Lung (tissue), 12 donors: ENCODE measurements around the gene C5AR1. TPM values are rescaled to one million over a fixed set of nuclear protein-coding genes. Genes with fewer than 3 reads are reported as not detected.
"Not testable (repeated sequence)": the region's sequence is repeated elsewhere in the genome, so short reads cannot be mapped to it uniquely, and the experiment has no call there.

Source experiments
- ATAC-seq: fragments of 200-7000 bp; cut with Tn5 transposase; one replicate; pipeline ENCODE4 v1.9.1; 2020; ENCODE audit warnings: moderate number of reproducible peaks; ENCODE audit not compliant: insufficient read depth, low FRiP score
- DNase-seq, 3 donors: peaks; one replicate each; pipeline ENCODE4 v3.0.0-alpha.2; 2013 to 2017
- H3K27ac ChIP-seq, 2 donors: one replicate each; pipeline ENCODE4 v1.5.1; 2013; ENCODE audit warnings: mild to moderate bottlenecking in 2 of 2, moderate library complexity in 2 of 2, control low read depth in 1 of 2, inconsistent platforms in 1 of 2, low read depth in 1 of 2, low read length in 1 of 2
- H3K27me3 ChIP-seq, 3 donors: one replicate each; pipeline ENCODE4 v1.5.1; 2013; ENCODE audit warnings: low read length in 2 of 3; ENCODE audit not compliant: control insufficient read depth in 3 of 3, insufficient read depth in 3 of 3
- H3K36me3 ChIP-seq, 4 donors: one replicate each; pipeline ENCODE4 v1.5.1; 2013; ENCODE audit warnings: low read length in 4 of 4, mild to moderate bottlenecking in 1 of 4, moderate library complexity in 1 of 4; ENCODE audit not compliant: control insufficient read depth in 4 of 4, insufficient read depth in 4 of 4
- H3K4me1 ChIP-seq, 5 donors: one replicate each; pipeline ENCODE4 v1.5.1; 2013; ENCODE audit warnings: low read length in 5 of 5, mild to moderate bottlenecking in 2 of 5, moderate library complexity in 1 of 5; ENCODE audit not compliant: control insufficient read depth in 5 of 5, insufficient read depth in 5 of 5
- H3K4me3 ChIP-seq: one replicate; pipeline ENCODE4 v1.5.1; 2013; ENCODE audit warnings: mild to moderate bottlenecking, control low read depth, moderate library complexity
- H3K9ac ChIP-seq, 2 donors: one replicate each; pipeline ENCODE4 v1.5.1; 2013; ENCODE audit warnings: low read length in 2 of 2, control low read depth in 1 of 2; ENCODE audit not compliant: insufficient read depth in 1 of 2
- H3K9me3 ChIP-seq, 4 donors: one replicate each; pipeline ENCODE4 v1.5.1; 2013; ENCODE audit warnings: low read length in 3 of 4, mild to moderate bottlenecking in 1 of 4, moderate library complexity in 1 of 4; ENCODE audit not compliant: control insufficient read depth in 4 of 4, insufficient read depth in 3 of 4
- CTCF ChIP-seq: IDR thresholded peaks from 2 replicates; pipeline ENCODE4 v1.5.1; 2012; ENCODE audit warnings: mild to moderate bottlenecking; ENCODE audit errors: control extremely low read depth, extremely low read depth
- WGBS, 2 donors: extraction: QIAGEN DNeasy Blood & Tissue Kit; methylation state at CpG; one replicate each; pipeline ENCODE4 v1.1.7; 2013; 5-methylcytosine and 5-hydroxymethylcytosine counted together
- polyA plus RNA-seq, 2 donors: library from polyadenylated mRNA; stranded (reverse); fragments of 200-250 nt; gene quantifications; one replicate each; pipeline ENCODE4 v1.2.1, GENCODE V29; 2013
- total RNA-seq, 2 donors: library from RNA; depleted of rRNA in 1 of 2; stranded (reverse); fragments of >200 nt in 1 of 2; gene quantifications; one replicate each; pipeline ENCODE4 v1.2.1, GENCODE V29; 2014 to 2021
- donor health status: control.
- donor health status: control.
- donor health status: Bipolar disorder and iron deficiency.
- donor health status: healthy.
- donor health status: DM: yes; HTN: yes; CAD: no.

C5AR1 gene
- total and polyA plus RNA-seq, 4 donors = 9.4 to 156 (median 45.4) TPM

GRCh38 chr19:47343194-47343802, 33.6 kb downstream of the C5AR1 start:
- no peak for DNase-seq
- Histone ChIP-seq H3K27me3 (no peaks in the 10 kb centered on the region), H3K27ac (no peak overlapping the region), H3K4me3 (no peak overlapping the region), H3K9me3 (no peaks in the 10 kb centered on the region), H3K4me1 (peaks cover 0 to under 1% (median 0%) of the 10 kb centered on the region in 5 donors), H3K36me3 (no peaks in the 10 kb centered on the region), H3K9ac (no peak overlapping the region)
- no peak for TF ChIP-seq CTCF
- 88 to 93% methylated on average over 11 of the region's 11 CpGs for WGBS, 2 donors
- no peak for ATAC-seq

DNA sequence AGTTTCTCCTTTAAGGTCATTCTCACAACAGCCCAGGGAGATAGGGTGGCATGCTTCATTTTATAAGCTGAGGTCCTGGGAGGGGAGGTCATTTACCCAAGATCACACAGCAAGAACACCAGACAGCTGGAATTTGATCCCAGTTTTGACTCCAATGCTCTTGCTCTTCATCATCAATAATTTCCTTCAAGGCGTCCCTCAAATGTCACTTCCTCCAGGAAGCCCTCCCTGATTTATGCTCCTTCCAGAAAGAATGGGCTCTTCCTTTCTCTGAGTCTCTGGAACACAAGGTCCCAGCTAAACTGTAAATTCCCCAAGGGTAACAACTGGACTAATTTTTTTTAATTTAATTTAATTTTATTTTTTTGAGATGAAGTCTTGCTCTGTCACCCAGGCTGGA, 34.8 kb downstream of the C5AR1 start:
- no peak for TF ChIP-seq CTCF
- ATAC-seq (no peak), DNase-seq (no peak)
- Histone ChIP-seq H3K4me1 (peaks cover 0 to 5% (median 0%) of the 10 kb centered on the region in 5 donors), H3K9ac (no peak overlapping the region), H3K27me3 (no peaks in the 10 kb centered on the region), H3K36me3 (no peaks in the 10 kb centered on the region), H3K27ac (no peak overlapping the region), H3K4me3 (no peak overlapping the region), H3K9me3 (no peaks in the 10 kb centered on the region)
- WGBS, 2 donors = 81 to 90% methylated on average over 1 of the region's 1 CpG

- ATAC-seq = not testable (repeated sequence)
Measured at GRCh38 chr19:47346024-47346423, 36.4 kb downstream of the C5AR1 start.

DNA sequence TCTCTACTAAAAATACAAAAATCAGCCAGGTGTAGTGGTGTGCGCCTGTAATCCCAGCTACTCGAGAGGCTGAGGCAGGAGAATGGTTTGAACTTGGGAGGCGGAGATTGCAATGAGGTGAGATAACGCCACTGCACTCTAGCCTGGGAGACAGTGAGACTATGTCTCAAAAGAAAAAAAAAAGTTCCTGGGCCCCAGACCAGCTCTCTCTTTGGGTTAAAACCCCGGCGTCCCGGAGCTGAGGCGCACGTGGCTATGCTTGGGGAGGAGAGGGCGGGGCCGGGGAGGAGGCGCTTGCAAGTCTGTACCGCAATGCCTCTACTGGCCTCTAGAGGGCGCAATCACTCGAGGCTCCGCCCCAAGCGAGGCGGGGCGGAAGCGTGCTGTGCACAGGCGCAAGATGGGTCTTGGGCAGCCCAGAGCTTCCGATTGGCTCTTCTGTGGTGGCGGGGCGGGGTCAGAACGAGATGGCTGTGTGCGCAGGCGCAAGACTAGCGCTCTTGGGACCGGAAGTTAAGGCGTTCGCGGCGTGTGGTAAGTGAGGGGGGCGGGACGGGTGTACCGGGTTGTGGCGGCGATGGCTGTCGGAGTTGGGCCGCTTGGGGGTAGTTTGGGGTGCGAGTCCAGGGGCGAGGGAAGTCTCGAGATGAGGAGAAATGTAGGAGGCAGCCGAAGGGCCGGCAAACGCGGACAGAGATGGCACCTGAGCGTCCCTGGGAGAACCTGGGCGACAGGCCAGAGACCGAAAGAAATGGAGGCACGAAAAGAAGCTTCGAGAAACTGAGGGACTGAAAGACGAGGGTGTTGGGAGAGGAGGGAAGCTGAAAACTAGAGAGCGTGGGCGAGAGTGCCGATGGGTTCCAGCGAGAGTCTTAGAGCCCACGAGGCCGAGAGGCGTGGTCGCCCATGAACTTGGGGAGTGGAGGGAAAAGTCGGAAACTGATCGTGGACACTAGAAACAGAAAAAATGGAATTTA, 39.4 kb downstream of the C5AR1 start, which contains the start of gene DHX34:
Gene DHX34 (plus strand): TSS at position 497 of the 977 bp plus-strand sequence. CDS start 3,716 bp downstream, outside the sequence.
- Histone ChIP-seq H3K36me3 (peaks cover 0 to 11% (median 5%) of the 10 kb centered on the region in 4 donors), H3K9me3 (no peaks in the 10 kb centered on the region), H3K27ac (peak within 1 kb of the TSS in 1 of 2 donors; percentile 78), H3K27me3 (no peaks in the 10 kb centered on the region), H3K9ac (peak within 1 kb of the TSS; percentile 73 to 81), H3K4me3 (peak within 1 kb of the TSS; percentile 82), H3K4me1 (peaks cover 0 to 6% (median 2%) of the 10 kb centered on the region in 5 donors)
- ATAC-seq (peak; percentile 100), DNase-seq (peak; percentile 99)
- peak; percentile 98 for TF ChIP-seq CTCF
- WGBS, 2 donors = 3 to 4% methylated on average over 63 of the region's 63 CpGs

More at GRCh38 chr19:47346024-47346423, 36.4 kb downstream of the C5AR1 start:
- H3K4me1 ChIP-seq, H3K9ac ChIP-seq, H3K9me3 ChIP-seq, H3K36me3 ChIP-seq, H3K27me3 ChIP-seq, H3K4me3 ChIP-seq, DNase-seq, H3K27ac ChIP-seq: not testable (repeated sequence)
- WGBS, 2 donors = 89 to 93% methylated on average over 6 of the region's 6 CpGs
